ENCODE data around the gene KCNC1. TPM values are rescaled to one million over a fixed set of nuclear protein-coding genes. Genes with fewer than 3 reads are reported as not detected.
A peak's percentile ranks its signal among the peaks of the same experiment; 100 is the strongest.

The KCNC1 gene
- polyA plus RNA-seq, 1 of the 3 experiments (the other 2 are of a cell fraction): 0.18 TPM

- Histone ChIP-seq H3K27me3 (ENCODE audit: insufficient read depth) (no peaks in the 10 kb centered on the region), H3K9ac (no peak overlapping the region), H4K20me1 (ENCODE audit: insufficient read depth) (no peaks in the 10 kb centered on the region), H3K79me2 (ENCODE audit: insufficient read depth) (no peaks in the 10 kb centered on the region), H3K9me2 (no peaks in the 10 kb centered on the region), H3K4me2 (no peak overlapping the region), H3K36me3 (replicated peaks in 1 of 2; ENCODE audit: control insufficient read depth in 1 of 2, insufficient read depth in 2 of 2, low read length in 1 of 2) (no peaks in the 10 kb centered on the region), H3F3A (replicated peaks; ENCODE audit: insufficient read depth) (no peaks in the 10 kb centered on the region), H3K9me3 (no peaks in the 10 kb centered on the region), H3K4me3 (ENCODE audit: low read depth in 2 of 2, low read length in 1 of 2) (no peak overlapping the region), H3K4me1 (ENCODE audit: control insufficient read depth in 1 of 2, insufficient read depth in 2 of 2, low read depth in 1 of 2, low read length in 1 of 2) (peaks cover 0 to 21% of the 10 kb centered on the region in 2 experiments; a peak in 2 of 4 replicates), H3K27ac (ENCODE audit: low read depth in 2 of 2, low read length in 1 of 2) (no peak overlapping the region), H2AFZ (ENCODE audit: low read depth) (no peak overlapping the region)
- DNase-seq: no peak
- no peak for TF ChIP-seq EZH2phosphoT487 (IDR thresholded peaks at IDR 0.05; ENCODE audit: borderline replicate concordance, low read depth)
- no peak for TF ChIP-seq RXRA (IDR thresholded peaks at IDR 0.05; ENCODE audit: borderline replicate concordance, low read depth)
- TF ChIP-seq GABPA (IDR thresholded peaks at IDR 0.05; ENCODE audit: low read depth): no peak
- TF ChIP-seq USF2 (IDR thresholded peaks at IDR 0.05; ENCODE audit: borderline replicate concordance, low read depth, low read length): no peak
- no peak for TF ChIP-seq CHD2 (IDR thresholded peaks at IDR 0.05; ENCODE audit: low read length, partially characterized antibody)
- TF ChIP-seq RCOR1 (IDR thresholded peaks at IDR 0.05; ENCODE audit: low read length): no peak
- TF ChIP-seq FOSL2 (IDR thresholded peaks at IDR 0.05; ENCODE audit: borderline replicate concordance, low read depth): no peak
- TF ChIP-seq PBX3 (IDR thresholded peaks at IDR 0.05): no peak
- TF ChIP-seq TCF12 (IDR thresholded peaks at IDR 0.05): no peak
- TF ChIP-seq RFX5 (IDR thresholded peaks at IDR 0.05; ENCODE audit: low read length): no peak
- TF ChIP-seq TEAD4 (IDR thresholded peaks at IDR 0.05; ENCODE audit: borderline replicate concordance, insufficient read depth): no peak
- TF ChIP-seq POLR2AphosphoS5 (IDR thresholded peaks at IDR 0.05; ENCODE audit: low read depth, low read length): no peak
- TF ChIP-seq MXI1 (IDR thresholded peaks at IDR 0.05; ENCODE audit: low read depth, low read length): no peak
- ChIA-PET POLR2A (no interaction called here), CTCF (no interaction called here)
- WGBS (ENCODE audit: low lambda C conversion rate): 47% methylated on average over 3 of the region's 3 CpGs
Observed at GRCh38 chr11:17763703-17764102, 29.1 kb downstream of the KCNC1 start.

- H3K4me2 ChIP-seq: no peak overlapping the region
- H3K27ac ChIP-seq (ENCODE audit: low read depth in 2 of 2, low read length in 1 of 2): no peak overlapping the region
- H3K36me3 ChIP-seq (replicated peaks in 1 of 2; ENCODE audit: control insufficient read depth in 1 of 2, insufficient read depth in 2 of 2, low read length in 1 of 2): no peaks in the 10 kb centered on the region
- H3F3A ChIP-seq (replicated peaks; ENCODE audit: insufficient read depth): no peaks in the 10 kb centered on the region
- 27% methylated on average over 12 of the region's 19 CpGs for WGBS (ENCODE audit: low lambda C conversion rate)
- no peaks in the 10 kb centered on the region for H4K20me1 ChIP-seq (ENCODE audit: insufficient read depth)
- no peaks in the 10 kb centered on the region for H3K79me2 ChIP-seq (ENCODE audit: insufficient read depth)
- ChIA-PET CTCF (interaction anchor here (1.0 to 3.2 kb wide), 8 partner anchors 9 to 222 kb away, joined by 3 to 13 read pairs (median 5); partner anchors contain the start of gene KCNC1), POLR2A (no interaction called here)
- H3K4me1 ChIP-seq (ENCODE audit: control insufficient read depth in 1 of 2, insufficient read depth in 2 of 2, low read depth in 1 of 2, low read length in 1 of 2): peaks cover 0 to 21% of the 10 kb centered on the region in 2 experiments; a peak in 2 of 4 replicates
- H3K27me3 ChIP-seq (ENCODE audit: insufficient read depth): no peaks in the 10 kb centered on the region
- no peaks in the 10 kb centered on the region for H3K9me2 ChIP-seq
- H2AFZ ChIP-seq (ENCODE audit: low read depth): no peak overlapping the region
- no peak overlapping the region for H3K4me3 ChIP-seq (ENCODE audit: low read depth in 2 of 2, low read length in 1 of 2)
- DNase-seq: peak; percentile 85
- no peaks in the 10 kb centered on the region for H3K9me3 ChIP-seq
- no peak overlapping the region for H3K9ac ChIP-seq
- no peak for TF ChIP-seq NRF1 (IDR thresholded peaks at IDR 0.05; ENCODE audit: low read depth, low read length)
- no peak for TF ChIP-seq JUND (IDR thresholded peaks at IDR 0.05)
- peak in 1 of 2 experiments; percentile 77; a peak in 2 of 4 replicates for TF ChIP-seq EP300 (IDR thresholded peaks at IDR 0.05; ENCODE audit: borderline replicate concordance in 1 of 2, low read depth in 1 of 2, low read length in 1 of 2)
- no peak for TF ChIP-seq FOSL2 (IDR thresholded peaks at IDR 0.05; ENCODE audit: borderline replicate concordance, low read depth)
- TF ChIP-seq FOXM1 (IDR thresholded peaks at IDR 0.05; ENCODE audit: low read depth): no peak
- TF ChIP-seq NFIC (IDR thresholded peaks at IDR 0.05; ENCODE audit: borderline replicate concordance): no peak
- TF ChIP-seq TEAD4 (IDR thresholded peaks at IDR 0.05; ENCODE audit: borderline replicate concordance, insufficient read depth): no peak
- TF ChIP-seq RXRA (IDR thresholded peaks at IDR 0.05; ENCODE audit: borderline replicate concordance, low read depth): no peak
- TF ChIP-seq CHD2 (IDR thresholded peaks at IDR 0.05; ENCODE audit: low read length, partially characterized antibody): peak; percentile 79
- no peak for TF ChIP-seq USF1 (IDR thresholded peaks at IDR 0.05; ENCODE audit: borderline replicate concordance, low read depth)
- TF ChIP-seq MXI1 (IDR thresholded peaks at IDR 0.05; ENCODE audit: low read depth, low read length): 0 out of 2 replicates have a peak, but pooled peaks have one; percentile 15
- peak; percentile 88 for TF ChIP-seq RCOR1 (IDR thresholded peaks at IDR 0.05; ENCODE audit: low read length)
- TF ChIP-seq MAX (IDR thresholded peaks at IDR 0.05; ENCODE audit: low read depth): no peak
- no peak; the same call in 1 of the 2 replicates for TF ChIP-seq TCF12 (IDR thresholded peaks at IDR 0.05)
- TF ChIP-seq MEF2A (IDR thresholded peaks at IDR 0.05; ENCODE audit: borderline replicate concordance, low read depth): no peak
- TF ChIP-seq PBX3 (IDR thresholded peaks at IDR 0.05): no peak
- peak; percentile 9; the same call in 1 of the 2 replicates for TF ChIP-seq GATA2 (CRISPR knock-in tag; IDR thresholded peaks at IDR 0.05)
- no peak for TF ChIP-seq ELF1 (IDR thresholded peaks at IDR 0.05)
- no peak for TF ChIP-seq YY1 (IDR thresholded peaks at IDR 0.05; ENCODE audit: low read depth)
Observed at GRCh38 chr11:17764446-17765218, 30.1 kb downstream of the KCNC1 start.

Measured in SK-N-SH (cell line).